ENCODE results near the gene IFT57.

The IFT57 gene

GRCh38 chr3:108118038-108118768, 104.0 kb downstream of the IFT57 start:
- DNase-seq (ENCODE audit: low read depth) = no peak

GRCh38 chr3:108117241-108117775, 104.9 kb downstream of the IFT57 start:
- no peak for DNase-seq (ENCODE audit: low read depth)
- no peak for TF ChIP-seq CTCF (IDR thresholded peaks at IDR 0.05; ENCODE audit: control insufficient read depth, extremely low read depth, insufficient read depth)
- H3K4me3 ChIP-seq (ENCODE audit: low read depth, low read length) = no peak overlapping the region

More at GRCh38 chr3:108118038-108118768, 104.0 kb downstream of the IFT57 start:
- H3K4me3 ChIP-seq (ENCODE audit: low read depth, low read length) = no peak overlapping the region
- no peak for TF ChIP-seq CTCF (IDR thresholded peaks at IDR 0.05; ENCODE audit: control insufficient read depth, extremely low read depth, insufficient read depth)

- TF ChIP-seq CTCF (IDR thresholded peaks at IDR 0.05; ENCODE audit: control insufficient read depth, extremely low read depth, insufficient read depth) = no peak
- no peak for DNase-seq (ENCODE audit: low read depth)
- H3K4me3 ChIP-seq (ENCODE audit: low read depth, low read length) = no peak overlapping the region
Measured at GRCh38 chr3:108114423-108115065, 107.7 kb downstream of the IFT57 start.

GRCh38 chr3:108113975-108114374, 108.2 kb downstream of the IFT57 start:
- no peak overlapping the region for H3K4me3 ChIP-seq (ENCODE audit: low read depth, low read length)
- DNase-seq (ENCODE audit: low read depth) = no peak
- no peak for TF ChIP-seq CTCF (IDR thresholded peaks at IDR 0.05; ENCODE audit: control insufficient read depth, extremely low read depth, insufficient read depth)

GRCh38 chr3:108110934-108111333, 111.3 kb downstream of the IFT57 start:
- TF ChIP-seq CTCF (IDR thresholded peaks at IDR 0.05; ENCODE audit: control insufficient read depth, extremely low read depth, insufficient read depth) = no peak
- no peak for DNase-seq (ENCODE audit: low read depth)
- H3K4me3 ChIP-seq (ENCODE audit: low read depth, low read length) = no peak overlapping the region

All from LNCaP clone FGC (cell line).